NCI-H1694 (cell line): ENCODE data around the gene FRAT2.
"Not testable (repeated sequence)": the region's sequence is repeated elsewhere in the genome, so short reads cannot be mapped to it uniquely, and the experiment has no call there.

ENCODE experiments used
- DNase-seq: peaks from one replicate; lab custom pipeline; 2025; lab: John Stamatoyannopoulos, UW

FRAT2 gene

DNA sequence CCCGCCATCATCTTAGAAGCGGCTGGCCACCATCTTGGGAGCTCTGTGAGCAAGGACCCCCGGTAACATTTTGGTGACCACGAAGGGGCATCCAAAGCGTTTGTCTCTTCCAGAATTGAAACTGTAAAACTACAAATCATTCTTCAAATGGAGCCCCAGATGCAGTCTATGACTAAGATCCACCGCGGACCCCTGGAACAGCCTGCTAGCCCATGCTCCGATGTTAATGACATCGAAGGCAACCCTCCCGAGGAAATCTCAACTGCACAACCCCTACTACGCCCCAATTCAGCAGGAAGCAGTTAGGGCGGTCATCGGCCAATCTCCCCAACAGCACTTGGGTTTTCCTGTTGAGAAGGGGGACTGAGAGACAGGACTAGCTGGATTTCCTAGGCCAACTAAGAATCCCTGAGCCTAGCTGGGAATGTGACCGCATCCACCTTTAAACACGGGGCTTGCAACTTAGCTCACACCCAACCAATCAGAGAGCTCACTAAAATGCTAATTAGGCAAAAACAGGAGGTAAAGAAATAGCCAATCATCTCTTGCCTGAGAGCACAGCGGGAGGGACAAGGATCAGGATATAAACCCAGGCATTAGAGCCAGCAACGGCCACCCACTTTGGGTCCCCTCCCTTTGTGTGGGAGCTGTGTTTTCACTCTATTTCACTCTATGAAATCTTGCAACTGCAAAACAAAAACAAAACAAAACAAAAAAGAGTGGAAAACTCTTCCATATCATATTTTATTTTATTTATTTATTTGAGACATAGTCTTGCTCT, 43.8 kb downstream of the FRAT2 start:
- DNase-seq: not testable (repeated sequence)

DNA sequence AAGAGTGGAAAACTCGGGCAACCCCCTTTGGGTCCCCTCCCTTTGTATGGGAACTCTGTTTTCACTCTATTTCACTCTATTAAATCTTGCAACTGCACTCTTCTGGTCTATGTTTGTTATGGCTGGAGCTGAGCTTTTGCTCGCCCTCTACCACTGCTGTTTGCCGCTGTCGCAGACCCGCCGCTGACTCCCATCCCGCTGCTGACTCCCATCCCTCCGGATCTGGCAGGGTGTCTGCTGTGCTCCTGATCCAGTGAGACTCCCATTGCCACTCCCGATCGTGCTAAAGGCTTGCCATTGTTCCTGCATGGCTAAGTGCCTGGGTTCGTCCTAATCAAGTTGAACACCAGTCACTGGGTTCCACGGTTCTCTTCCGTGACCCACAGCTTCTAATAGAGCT, 44.5 kb downstream of the FRAT2 start:
- not testable (repeated sequence) for DNase-seq
